Mucosa of stomach (tissue), 1 donor: ENCODE results near the gene NBPF11.
"Not testable (repeated sequence)": the region's sequence is repeated elsewhere in the genome, so short reads cannot be mapped to it uniquely, and the experiment has no call there.

Experiments
- H3K27me3 ChIP-seq: one replicate; pipeline ENCODE4 v1.7.0; 2013; ENCODE audit warnings: mild to moderate bottlenecking, low read length; ENCODE audit not compliant: control insufficient read depth, insufficient read depth
- H3K36me3 ChIP-seq: one replicate; pipeline ENCODE4 v1.7.0; 2013; ENCODE audit warnings: low read length; ENCODE audit not compliant: control insufficient read depth, insufficient read depth
- H3K4me1 ChIP-seq: one replicate; pipeline ENCODE4 v1.7.0; 2013; ENCODE audit warnings: mild to moderate bottlenecking, low read length; ENCODE audit not compliant: control insufficient read depth, insufficient read depth
- H3K4me3 ChIP-seq: one replicate; pipeline ENCODE4 v1.7.0; 2013; ENCODE audit warnings: low read length
- H3K9ac ChIP-seq: one replicate; pipeline ENCODE4 v1.7.0; 2013; ENCODE audit warnings: mild to moderate bottlenecking, low read length, moderate library complexity
- H3K9me3 ChIP-seq: one replicate; pipeline ENCODE4 v1.7.0; 2013; ENCODE audit warnings: mild to moderate bottlenecking, low read length, moderate library complexity; ENCODE audit not compliant: control insufficient read depth
- donor health status: Pancreatic carcinoma.

The NBPF11 gene

DNA sequence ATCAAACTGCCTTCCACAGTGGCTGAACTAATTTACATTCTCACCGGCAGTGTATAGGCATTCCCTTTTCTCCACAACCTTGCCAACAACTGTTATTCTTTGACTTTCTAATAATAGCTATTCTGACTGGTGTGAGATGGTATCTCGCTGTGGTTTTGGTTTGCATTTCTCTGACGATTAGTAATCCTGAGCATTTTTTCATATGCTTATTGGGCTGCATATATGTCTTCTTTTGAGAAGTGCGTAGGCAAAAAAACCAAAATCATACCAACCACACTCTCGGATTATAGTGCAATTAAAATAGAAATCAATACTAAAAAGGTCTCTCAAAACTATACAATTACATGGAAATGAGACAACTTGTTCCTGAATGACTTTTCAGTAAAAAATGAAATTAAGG, 78.7 kb downstream of the NBPF11 start:
- H3K36me3 ChIP-seq, H3K9me3 ChIP-seq, H3K9ac ChIP-seq, H3K4me3 ChIP-seq, H3K27me3 ChIP-seq, H3K4me1 ChIP-seq: not testable (repeated sequence)

DNA sequence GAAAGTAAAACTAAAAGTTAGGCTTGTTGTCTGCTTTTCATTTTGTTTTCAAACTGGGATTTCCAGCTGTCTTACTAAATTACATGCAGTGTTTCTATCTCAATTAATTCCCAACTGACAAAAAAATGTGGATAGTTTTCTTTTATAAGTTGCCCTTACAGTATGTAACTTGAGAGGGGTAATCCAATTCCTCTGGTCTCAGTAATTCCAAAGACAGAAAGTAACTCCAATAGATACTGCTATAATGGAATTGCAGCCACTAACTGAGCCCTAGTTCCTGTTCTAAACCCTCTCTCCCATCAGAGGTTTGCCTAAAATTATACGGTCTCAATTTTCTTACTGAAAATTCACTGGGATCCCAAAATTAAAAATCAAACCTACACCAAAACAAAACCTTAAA, 83.5 kb downstream of the NBPF11 start:
- H3K4me1 ChIP-seq, H3K36me3 ChIP-seq, H3K9me3 ChIP-seq, H3K9ac ChIP-seq, H3K27me3 ChIP-seq, H3K4me3 ChIP-seq: not testable (repeated sequence)

DNA sequence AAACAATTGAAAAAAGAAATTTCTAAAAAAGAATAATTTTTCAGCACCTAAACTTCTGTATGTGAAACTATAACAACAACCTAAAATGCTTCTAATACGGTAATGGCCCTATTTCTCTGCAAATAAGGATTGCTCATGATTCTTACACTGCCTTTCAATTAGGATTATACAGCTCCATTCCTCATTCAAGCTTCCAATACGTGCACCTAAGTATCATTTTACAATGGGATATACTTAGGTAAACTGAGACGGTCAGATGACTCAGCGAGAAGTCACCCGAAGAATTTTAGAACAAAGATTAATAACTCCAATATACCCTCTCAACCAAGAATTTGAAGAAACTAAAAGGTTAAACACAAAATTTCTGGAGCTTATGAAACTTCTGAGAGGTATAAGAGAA, 83.9 kb downstream of the NBPF11 start:
- not testable (repeated sequence) for H3K36me3 ChIP-seq, H3K9me3 ChIP-seq, H3K4me1 ChIP-seq, H3K4me3 ChIP-seq, H3K9ac ChIP-seq, H3K27me3 ChIP-seq

DNA sequence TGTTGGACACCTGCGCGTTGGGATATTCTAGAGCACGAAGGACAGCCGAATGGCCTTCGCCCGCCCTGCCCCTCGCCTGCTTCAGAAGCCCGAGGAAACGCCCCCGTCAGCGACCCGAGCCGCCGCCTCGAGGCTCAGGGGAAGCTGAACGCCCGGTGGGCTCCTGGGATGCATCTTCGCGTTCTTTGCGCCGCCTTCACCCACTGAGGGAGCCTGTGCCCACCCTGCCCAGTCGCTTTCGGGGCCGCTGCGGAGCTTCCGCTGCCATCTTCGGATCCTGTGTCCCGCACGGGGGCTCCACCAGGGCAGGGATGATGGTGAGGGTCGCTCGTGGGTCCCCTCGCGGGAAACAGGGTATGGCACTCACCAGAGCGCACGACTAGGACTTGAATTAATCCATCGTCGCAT, 91.8 kb downstream of the NBPF11 start:
- not testable (repeated sequence) for H3K27me3 ChIP-seq, H3K4me1 ChIP-seq, H3K9ac ChIP-seq, H3K36me3 ChIP-seq, H3K9me3 ChIP-seq, H3K4me3 ChIP-seq

DNA sequence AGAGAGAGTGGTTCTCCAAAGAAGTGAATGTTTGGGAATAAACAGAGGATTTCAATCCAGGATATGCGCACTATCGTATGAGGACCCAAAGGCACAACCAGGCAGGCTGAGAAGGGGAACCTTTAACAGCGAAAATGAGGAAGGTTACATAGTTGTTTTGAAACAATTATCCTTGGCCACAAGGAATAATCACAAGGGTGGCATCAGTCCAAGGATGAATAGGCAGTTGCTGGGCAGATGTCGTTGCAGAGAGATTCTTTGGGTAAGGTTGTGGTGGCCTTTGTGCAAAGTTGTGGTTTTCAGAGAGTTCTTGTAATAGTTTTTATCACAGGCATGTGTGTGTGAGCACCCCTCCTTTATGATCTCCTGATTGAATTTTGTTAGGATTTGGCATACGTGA, 94.7 kb downstream of the NBPF11 start:
- not testable (repeated sequence) for H3K36me3 ChIP-seq, H3K9ac ChIP-seq, H3K9me3 ChIP-seq, H3K27me3 ChIP-seq, H3K4me1 ChIP-seq, H3K4me3 ChIP-seq
